GM04504 (cell line): ENCODE results near the gene KAT6B.

Experiments used
- DNase-seq: peaks from one replicate; pipeline ENCODE4 v3.0.0-alpha.2; 2012; ENCODE audit warnings: low read depth

Gene KAT6B

DNA sequence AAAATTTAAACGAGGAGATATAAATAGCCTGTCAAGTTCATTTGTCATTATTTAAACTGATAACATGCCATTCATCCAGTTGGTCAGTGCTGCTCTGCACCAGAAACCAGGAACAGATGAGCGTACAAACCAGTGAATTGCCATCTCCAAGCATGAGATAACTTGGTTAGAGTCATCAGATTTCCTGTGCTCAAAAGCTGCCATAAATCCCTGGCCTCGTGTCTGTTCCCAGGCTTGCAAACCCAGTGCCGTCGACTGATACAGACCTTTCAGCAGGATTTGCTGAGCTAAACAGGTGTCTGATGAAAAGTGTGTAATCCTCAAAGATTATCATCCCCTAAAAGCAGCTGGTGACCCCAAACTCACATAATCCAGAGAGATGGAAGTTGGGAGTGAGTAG lies 189.0 kb downstream of the KAT6B start:
- no peak for DNase-seq

DNA sequence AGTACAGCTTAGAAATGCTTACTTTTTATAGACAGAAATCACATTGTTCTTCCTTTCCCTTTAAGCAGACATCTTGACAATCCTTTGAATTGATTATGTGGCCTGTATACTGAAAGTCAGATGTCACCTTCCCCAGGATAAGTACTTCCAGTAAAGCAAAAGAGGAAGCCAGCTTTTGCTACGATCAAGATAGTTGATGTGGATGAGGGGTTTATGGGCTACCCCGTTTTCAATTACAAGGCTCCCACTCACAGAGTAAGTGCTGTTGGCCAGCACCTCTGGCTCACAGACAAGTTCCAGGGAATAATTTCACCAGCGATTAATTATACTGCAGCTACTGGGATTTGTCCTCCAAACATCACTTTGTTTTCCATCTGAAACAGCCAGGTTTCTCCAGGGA lies 189.9 kb downstream of the KAT6B start:
- no peak for DNase-seq

DNA sequence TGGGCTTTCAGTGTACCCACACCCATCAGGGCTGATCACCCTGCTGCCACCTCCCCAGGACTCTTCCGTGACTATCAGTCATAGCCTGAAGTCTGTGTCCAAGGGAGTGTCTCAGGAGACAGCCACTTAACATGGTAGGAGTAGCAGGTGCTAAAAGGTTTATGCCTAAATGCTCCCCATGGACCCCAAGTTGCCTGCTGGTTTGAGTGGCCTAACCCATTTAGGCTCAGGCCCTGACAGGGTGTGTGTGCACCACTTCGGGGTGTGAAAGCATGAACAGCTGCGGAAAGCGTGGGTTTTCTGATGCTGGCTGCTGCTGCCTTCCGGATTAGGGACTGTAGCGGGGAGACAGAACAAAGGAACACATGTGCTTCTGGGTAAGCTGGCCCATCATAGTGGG lies 191.9 kb downstream of the KAT6B start:
- DNase-seq = no peak

DNA sequence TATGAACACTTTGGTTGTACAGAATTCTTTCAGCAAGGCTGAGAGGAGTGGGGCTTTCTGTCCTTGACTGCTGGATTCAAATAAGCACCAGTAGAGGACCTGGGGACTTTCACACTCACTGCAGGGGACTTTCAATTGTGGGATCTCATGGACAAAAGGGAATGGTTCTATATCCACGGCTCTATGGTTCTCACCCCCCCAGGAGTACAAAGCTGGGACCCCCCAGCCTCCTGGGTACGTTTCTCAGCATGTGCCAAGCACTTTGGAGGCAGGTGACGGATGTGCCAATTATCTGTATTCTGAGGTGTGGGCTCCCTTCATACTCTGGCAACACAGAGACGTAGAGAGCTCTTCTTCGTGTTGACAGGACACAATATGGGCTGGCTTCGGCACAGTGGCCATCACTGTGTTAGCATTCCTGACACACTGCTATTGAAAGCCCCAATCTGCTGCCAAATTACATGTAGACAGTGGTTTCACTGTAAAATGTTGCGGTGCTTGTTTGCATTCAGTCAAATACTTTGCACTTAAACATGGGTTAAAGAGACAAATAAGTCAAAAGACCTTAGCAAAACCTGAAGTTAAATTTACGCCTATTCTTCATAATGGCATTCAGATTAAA lies 192.4 kb downstream of the KAT6B start:
- no peak for DNase-seq

DNA sequence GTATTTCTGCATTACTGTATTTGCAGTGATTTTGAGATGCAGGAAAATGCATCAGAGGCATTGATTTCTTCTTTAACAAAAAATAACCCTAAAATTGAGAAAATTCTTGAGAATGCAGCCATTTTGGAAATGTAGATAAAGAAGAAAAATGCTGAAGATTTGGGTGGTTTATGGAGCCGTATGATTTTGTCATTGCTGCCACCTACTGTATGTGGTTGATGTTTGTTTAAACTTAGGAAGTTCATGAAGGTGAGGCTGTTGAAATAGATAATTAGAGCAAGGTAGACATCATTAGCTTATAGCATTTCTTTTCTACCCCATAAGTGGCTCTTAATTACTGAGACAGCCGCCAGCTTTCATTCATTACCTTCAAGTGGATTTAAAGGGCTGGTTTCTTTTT lies 193.0 kb downstream of the KAT6B start:
- DNase-seq = peak; percentile 6

DNA sequence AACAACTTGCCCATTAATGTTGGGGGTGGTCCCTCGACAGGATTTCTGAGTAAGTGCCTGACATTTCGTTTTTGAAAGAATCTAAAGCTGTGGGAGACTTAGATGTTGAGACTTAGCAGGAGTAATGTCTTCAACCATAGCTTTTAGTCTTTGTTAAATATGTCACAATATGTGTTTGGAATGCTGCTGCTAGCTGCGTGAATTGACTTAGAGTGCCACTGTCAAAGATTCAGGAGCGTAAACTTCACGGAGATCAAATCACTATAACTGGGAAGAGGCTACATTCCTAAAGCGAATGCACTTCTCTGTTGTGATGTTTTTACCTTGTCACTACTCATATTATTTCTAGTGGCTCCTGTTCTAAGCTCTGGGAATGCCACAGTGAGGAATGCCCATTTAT lies 193.8 kb downstream of the KAT6B start:
- no peak for DNase-seq

DNA sequence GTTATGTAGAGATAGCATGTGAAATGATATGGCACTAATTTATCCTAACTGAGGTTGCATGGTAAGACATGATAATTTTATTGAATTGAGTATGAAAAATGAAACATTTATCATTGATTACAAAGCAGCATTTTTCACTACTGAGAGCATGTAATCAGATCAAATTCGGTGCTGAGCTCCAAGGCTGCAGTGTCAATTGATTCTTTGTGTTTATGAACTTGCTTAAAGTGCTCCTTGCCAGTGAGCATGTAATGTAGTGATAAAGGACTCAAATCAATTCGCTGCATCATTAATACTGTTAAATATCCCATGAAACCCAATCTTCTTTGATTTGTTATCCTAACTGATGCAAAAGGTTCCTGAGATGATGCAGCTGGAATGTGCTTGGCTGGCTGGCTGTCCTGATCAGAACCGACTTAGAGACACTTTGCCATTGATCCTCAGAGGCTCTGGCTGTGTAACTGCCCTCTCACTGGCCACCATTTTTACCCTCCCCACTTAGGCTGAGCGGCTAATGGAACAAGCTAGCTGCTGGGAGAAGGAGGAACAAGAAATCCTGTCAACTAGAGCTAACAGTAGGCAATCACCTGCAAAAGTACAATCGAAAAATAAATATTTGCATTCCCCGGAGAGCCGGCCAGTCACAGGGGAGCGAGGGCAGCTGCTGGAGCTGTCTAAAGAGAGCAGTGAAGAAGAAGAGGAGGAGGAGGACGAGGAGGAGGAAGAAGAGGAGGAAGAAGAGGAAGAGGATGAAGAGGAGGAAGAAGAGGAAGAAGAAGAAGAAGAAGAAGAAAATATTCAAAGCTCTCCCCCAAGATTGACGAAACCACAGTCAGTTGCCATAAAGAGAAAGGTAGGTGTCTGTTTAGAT lies 195.2 kb downstream of the KAT6B start:
- DNase-seq = no peak

DNA sequence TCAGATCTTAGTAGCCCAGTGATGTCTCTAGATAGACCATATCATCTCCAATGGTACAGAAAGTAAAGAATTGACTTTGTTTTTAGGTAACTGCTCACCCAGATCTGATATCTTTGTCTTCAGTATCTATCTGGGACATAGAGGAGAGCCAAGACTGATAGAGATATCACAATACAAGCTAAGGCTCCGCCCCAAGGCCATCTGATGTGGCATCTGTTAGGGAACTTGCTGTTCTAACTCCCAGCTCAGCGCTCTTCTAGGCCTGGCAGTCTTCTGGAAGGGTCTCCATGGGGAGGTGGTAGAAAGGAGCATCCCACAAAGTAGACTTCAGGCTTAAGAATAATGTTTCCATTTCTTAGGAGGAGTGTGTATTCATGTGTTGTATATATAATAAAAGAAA lies 196.7 kb downstream of the KAT6B start:
- DNase-seq = no peak

DNA sequence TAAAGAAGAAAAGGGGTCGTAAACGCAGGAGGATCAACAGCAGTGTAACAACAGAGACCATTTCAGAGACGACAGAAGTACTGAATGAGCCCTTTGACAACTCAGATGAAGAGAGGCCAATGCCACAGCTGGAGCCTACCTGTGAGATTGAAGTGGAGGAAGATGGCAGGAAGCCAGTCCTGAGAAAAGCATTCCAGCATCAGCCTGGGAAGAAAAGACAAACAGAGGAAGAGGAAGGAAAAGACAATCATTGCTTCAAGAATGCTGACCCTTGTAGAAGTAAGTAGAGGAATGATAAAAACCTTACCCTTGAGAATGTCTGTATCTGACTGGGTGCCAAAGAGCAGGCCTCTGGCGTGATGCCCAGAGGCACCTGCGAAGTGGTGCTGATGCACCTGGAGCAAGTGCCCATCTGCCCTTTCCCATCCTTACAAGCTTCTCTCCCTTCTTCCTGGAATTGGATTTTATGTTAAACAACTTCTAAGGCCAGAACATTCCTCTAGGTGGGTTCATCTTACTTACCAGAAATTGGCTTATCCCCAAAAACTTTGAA lies 198.6 kb downstream of the KAT6B start:
- no peak for DNase-seq

DNA sequence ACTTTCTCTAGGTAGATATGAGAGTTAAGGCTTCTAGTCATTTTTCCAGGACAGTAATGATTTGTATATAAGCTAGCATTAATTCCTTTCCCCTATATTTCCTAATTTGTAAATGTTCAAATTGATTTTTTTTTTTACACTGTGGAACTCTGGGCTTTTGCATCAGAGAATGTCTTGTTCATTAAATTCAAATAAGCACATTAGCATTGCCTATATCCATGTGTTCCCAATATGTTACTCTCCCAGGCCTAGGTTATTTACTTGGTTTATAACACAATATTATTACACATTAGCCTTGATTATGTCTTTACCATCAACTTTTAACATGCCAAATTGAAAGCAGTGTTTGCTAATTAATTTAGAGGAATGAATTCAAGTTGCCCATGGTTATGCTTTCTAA lies 201.6 kb downstream of the KAT6B start:
- no peak for DNase-seq

DNA sequence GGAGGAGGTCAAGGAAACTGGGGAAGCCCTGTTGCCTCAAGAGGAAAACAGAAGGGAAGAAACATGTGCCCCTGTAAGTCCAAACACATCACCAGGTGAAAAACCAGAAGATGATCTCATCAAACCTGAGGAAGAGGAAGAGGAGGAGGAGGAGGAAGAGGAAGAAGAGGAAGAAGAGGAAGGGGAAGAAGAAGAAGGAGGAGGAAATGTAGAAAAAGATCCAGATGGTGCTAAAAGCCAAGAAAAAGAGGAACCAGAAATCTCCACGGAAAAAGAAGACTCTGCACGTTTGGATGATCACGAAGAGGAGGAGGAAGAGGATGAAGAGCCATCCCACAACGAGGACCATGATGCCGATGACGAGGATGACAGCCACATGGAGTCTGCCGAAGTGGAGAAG lies 202.3 kb downstream of the KAT6B start:
- no peak for DNase-seq

DNA sequence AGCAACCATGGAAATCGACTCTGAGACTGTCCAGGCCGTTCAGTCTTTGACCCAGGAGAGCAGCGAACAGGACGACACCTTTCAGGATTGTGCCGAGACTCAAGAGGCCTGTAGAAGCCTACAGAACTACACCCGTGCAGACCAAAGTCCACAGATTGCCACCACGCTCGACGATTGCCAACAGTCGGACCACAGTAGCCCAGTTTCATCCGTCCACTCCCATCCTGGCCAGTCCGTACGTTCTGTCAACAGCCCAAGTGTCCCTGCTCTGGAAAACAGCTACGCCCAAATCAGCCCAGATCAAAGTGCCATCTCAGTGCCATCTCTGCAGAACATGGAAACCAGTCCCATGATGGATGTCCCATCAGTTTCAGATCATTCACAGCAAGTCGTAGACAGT lies 203.0 kb downstream of the KAT6B start:
- no peak for DNase-seq

DNA sequence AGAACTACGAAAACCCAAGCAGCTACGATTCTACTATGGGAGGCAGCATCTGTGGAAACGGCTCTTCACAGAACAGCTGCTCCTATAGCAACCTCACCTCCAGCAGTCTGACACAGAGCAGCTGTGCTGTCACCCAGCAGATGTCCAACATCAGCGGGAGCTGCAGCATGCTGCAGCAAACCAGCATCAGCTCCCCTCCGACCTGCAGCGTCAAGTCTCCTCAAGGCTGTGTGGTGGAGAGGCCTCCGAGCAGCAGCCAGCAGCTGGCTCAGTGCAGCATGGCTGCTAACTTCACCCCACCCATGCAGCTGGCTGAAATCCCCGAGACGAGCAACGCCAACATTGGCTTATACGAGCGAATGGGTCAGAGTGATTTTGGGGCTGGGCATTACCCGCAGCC lies 203.5 kb downstream of the KAT6B start:
- no peak for DNase-seq

DNA sequence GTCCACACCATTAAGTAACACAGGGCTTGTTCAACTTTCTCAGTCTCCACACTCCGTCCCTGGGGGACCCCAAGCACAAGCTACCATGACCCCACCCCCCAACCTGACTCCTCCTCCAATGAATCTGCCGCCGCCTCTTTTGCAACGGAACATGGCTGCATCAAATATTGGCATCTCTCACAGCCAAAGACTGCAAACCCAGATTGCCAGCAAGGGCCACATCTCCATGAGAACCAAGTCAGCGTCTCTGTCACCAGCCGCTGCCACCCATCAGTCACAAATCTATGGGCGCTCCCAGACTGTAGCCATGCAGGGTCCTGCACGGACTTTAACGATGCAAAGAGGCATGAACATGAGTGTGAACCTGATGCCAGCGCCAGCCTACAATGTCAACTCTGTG lies 204.0 kb downstream of the KAT6B start:
- DNase-seq = no peak

DNA sequence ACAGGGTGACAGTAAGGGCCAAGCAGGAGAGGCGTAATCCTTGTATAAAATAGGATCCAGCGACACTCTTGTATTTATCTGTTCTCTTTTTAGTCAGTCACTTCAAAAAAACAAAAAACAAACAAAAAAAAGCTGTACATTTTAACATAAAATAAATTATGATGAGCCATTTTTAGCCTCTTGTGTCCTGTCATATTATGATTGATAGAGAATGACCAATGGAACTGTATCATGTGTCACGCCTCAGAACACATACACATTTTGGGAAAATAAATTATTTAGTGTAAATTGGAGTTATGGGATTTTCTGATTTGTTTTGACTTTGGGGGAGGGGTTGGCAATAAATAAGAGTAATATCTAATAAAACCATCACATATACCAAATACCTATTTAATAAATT lies 205.7 kb downstream of the KAT6B start:
- DNase-seq = no peak

DNA sequence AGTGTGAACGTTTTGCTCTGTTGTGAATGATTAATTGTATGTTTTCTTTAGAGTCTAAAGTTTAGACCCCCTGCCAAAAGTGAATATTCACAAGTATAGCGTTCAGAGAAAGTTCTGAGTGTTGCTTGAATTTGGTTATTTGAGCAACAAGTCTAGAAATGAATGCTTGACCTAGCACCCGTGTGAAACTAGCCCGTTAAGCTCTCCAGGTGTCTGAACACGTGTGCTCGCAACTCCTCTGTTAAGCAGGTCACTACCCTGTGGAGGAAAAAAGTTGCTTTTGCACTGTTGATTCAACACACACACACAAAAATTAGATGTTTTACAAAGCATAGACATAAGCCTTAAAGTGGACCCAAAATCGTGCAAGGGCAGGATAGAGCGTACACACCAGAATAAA lies 206.4 kb downstream of the KAT6B start:
- no peak for DNase-seq

DNA sequence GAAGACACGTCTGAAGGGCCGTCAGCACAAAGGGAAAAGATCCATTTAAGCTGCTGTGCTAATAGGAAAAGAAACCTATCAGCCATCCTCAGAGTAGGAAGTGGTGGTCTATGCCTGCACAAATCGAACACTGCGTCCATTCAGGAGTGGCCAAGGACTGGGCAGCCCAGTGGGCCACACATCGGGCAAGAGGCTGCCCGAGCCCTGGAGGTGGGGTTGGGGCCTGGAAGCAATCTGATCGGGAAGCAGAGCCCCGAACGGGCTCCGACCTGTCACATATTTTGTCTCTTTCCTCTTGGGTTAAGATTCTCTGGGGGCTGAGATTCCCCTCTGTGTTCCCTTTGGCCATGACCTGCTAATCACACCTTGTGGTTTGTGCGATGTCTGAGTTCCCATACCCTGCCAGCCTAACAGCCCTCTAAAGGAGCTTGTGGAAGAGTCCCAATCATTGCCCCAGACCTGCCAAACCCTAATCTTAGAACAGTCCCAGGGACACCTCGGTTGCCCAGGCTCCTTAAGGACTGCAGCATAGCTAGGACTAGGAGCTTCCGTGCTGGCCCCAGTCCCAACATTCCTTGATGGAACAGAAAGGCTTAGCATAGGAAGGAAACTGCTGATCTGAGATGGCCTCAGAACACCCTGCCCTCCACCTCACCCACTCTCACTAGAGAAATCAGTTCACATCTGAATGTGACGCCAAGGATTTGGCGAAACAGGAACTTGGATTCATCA lies 207.2 kb downstream of the KAT6B start:
- no peak for DNase-seq

DNA sequence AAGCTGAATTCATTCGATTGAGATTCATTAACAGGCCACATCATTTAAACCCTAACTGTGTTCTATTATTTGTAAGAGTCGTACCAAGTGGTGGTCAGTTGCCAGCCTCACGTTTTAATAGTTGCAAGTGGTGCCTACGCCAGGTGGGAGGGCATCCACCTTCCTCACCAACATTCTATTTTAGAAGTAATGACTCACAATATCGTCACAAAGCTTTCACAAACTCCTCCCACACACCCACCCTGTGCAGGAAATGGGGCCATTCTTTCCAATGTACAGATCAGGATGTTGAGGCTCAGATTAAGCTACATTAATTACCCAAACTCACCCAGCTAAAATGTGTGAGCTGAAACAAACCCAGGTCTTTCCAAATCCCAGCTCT lies 207.7 kb downstream of the KAT6B start:
- no peak for DNase-seq

DNA sequence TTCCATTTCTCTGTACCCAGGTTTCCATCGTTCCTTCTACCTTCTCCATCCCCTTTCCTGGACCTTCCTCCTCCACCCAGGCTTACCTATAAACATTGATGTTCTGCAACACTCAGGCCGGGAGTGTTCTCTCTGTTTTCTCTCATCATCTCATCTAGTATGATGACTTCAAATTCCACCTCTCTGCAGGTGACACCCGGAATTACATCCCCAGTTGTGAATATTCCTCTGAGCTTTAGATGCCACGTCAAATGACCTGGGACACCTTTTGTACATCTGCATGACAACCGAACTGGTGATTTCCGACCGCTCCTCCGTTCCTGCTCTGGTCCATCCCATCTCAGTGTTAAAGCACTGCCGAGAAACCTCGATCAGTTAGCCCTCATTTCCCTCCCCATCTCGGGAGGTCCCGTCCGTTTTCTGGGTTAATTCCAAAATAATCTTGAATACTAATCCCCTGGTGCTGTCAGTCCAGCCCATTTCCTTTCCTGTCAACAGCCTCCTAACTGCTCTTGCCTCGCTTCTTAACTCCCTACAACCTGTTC lies 208.4 kb downstream of the KAT6B start:
- DNase-seq = no peak

DNA sequence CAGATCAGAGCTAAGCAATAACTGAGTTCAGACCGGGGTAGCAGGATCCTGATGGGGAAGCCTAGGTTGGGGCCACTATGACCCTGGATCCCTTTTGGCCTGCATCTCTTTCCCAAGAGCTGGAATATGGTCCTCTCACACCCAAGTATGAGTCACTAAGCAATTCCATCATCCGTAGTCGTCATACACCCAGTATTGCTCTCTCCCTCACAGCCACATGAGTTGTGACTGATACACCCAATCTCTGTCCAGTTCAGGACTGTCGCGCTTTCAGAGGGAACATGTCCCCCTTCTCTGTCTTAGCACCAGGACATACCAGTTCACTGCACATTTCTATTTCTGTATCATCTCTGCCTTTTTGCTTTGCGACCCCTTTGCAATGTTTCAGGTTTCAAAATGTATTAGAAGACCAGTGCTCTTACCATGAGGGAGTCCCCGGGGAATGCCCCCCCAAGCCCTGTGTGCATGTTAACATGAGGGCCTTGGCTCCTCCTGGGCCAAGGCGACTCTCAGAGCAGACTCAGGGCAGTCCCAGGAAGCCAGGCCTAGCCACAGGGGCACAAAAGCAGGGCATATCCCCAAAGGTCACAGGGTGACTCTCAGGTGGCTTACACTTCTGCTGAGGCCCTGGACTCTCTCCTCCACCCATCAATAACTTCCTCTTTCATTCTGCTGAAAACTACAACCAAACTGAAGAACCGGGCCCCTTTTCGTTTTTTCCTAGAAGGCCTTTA lies 209.7 kb downstream of the KAT6B start:
- DNase-seq = no peak

DNA sequence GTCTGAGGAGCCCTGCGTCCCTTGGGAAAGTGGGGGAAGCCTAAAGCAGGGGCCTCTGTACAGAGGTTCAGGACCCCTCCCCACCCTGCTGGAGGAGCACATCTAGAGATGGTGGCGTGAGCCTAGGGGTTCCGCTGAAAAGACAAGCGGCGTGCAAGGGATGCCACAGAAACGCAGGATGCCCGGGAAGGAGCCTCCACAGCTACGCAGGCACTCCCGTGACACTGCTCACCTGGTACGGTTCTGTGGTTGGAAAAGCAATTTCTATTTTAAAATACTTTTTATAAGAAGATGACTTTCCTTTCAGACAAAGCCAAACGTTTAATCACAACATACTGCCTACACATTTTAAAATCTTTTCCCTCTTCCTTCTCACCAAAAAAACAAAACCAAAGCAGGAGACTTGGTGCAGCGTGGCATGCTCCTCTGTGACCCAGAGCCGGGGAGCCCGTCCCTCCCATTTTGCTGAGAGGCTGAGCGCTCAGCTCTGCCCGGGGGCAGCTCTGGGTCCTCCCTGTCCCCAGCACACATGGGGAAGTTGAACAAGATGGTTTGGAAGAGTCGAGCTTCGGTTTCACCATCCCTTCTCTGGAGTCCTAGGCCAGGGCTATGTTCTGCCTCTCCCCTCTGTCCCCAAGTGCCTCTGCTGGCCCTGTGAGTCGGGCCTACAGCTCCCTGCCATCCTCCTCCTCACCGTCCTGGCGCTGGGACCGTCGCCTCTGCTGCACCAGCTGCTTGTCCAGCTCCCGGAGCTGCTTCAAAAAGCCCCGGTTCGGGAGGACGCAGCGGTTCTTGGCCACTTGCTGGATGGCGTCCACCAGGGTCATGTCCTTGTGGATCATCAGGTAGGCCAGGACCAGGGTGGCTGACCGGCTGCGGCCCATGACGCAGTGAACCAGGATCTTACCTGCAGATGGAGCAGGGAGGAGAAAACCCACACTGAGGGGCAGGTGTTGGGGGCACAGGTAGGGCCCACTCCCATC lies 211.1 kb downstream of the KAT6B start:
- DNase-seq = no peak
